Measurements from ENCODE around the gene SERAC1. TPM values are rescaled to one million over a fixed set of nuclear protein-coding genes. Genes with fewer than 3 reads are reported as not detected.

Gene SERAC1
- polyA plus RNA-seq, 1 of the 3 experiments (the other 2 are of a cell fraction): 5.6 TPM

DNA sequence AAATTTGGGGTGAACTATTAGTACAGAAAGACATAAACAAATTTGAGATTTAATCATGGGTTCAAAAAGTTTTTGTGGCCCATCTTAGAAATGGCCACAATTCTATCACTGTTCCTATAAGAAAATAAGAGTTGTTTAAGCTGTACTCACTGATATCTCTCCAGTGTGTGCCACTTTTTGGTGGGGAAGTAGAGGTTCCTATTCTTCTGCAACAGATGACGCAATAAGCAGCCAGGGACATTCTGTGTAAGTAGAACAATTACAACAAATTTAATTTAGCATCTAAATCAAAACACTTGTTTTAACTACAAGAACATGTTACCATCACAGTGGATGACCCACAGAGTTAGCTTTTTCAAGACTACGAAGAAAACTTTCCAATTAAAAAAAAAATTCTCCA lies 9.9 kb downstream of the SERAC1 start (continued):
- TF ChIP-seq, protein P1, sequence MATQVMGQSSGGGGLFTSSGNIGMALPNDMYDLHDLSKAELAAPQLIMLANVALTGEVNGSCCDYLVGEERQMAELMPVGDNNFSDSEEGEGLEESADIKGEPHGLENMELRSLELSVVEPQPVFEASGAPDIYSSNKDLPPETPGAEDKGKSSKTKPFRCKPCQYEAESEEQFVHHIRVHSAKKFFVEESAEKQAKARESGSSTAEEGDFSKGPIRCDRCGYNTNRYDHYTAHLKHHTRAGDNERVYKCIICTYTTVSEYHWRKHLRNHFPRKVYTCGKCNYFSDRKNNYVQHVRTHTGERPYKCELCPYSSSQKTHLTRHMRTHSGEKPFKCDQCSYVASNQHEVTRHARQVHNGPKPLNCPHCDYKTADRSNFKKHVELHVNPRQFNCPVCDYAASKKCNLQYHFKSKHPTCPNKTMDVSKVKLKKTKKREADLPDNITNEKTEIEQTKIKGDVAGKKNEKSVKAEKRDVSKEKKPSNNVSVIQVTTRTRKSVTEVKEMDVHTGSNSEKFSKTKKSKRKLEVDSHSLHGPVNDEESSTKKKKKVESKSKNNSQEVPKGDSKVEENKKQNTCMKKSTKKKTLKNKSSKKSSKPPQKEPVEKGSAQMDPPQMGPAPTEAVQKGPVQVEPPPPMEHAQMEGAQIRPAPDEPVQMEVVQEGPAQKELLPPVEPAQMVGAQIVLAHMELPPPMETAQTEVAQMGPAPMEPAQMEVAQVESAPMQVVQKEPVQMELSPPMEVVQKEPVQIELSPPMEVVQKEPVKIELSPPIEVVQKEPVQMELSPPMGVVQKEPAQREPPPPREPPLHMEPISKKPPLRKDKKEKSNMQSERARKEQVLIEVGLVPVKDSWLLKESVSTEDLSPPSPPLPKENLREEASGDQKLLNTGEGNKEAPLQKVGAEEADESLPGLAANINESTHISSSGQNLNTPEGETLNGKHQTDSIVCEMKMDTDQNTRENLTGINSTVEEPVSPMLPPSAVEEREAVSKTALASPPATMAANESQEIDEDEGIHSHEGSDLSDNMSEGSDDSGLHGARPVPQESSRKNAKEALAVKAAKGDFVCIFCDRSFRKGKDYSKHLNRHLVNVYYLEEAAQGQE (IDR thresholded peaks at IDR 0.05; ENCODE audit: low read depth, low read length): no peak
- TF ChIP-seq FOXJ3 (CRISPR knock-in tag; IDR thresholded peaks at IDR 0.05): no peak
- TF ChIP-seq FOSL2 (IDR thresholded peaks at IDR 0.05; ENCODE audit: borderline replicate concordance, low read depth): no peak

DNA sequence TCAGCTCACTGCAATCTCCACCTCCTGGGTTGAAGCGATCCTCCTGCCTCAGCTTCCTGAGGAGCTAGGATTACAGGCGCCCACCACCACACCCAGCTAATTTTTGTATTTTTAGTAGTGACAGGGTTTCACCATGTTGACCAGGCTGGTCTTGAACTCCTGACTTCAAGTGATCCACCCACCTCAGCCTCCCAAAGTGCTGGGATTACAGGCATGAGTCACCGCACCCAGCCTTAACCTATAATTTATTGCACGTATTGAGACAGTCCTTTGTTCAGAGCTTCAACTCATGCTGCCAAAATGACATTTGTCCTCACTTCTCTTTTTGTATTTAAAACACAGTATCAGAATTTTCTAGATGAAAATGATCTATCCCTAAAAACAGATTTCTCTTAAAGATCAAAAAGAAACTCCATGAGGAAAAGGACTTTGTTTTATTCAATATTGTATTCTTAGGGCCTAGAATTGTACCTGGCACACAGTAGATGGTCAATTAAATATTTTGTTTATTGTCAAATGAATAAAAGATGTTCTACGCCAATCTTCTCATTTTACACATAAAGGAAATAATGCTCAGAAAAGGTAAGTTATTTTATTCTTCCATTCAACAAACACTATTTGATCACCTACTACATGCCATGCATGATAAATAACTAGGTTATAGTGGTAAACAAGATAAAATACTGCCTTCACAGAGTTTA lies 10.8 kb downstream of the SERAC1 start:
- Histone ChIP-seq H3K4me3 (ENCODE audit: low read depth in 2 of 2, low read length in 1 of 2) (no peak overlapping the region), H3K4me1 (ENCODE audit: control insufficient read depth in 1 of 2, insufficient read depth in 2 of 2, low read depth in 1 of 2, low read length in 1 of 2) (peaks cover 0 to 9% of the 10 kb centered on the region in 2 experiments; a peak in 1 of 4 replicates), H3K9me2 (no peaks in the 10 kb centered on the region), H3K27ac (ENCODE audit: low read depth in 2 of 2, low read length in 1 of 2) (no peak overlapping the region), H3K9ac (no peak overlapping the region), H3K9me3 (no peaks in the 10 kb centered on the region), H3K79me2 (ENCODE audit: insufficient read depth) (peaks cover 26% of the 10 kb centered on the region; the same call in 1 of the 2 replicates), H4K20me1 (ENCODE audit: insufficient read depth) (no peaks in the 10 kb centered on the region), H3K36me3 (replicated peaks in 1 of 2; ENCODE audit: control insufficient read depth in 1 of 2, insufficient read depth in 2 of 2, low read length in 1 of 2) (peaks cover 12 to 29% of the 10 kb centered on the region in 2 experiments), H3F3A (replicated peaks; ENCODE audit: insufficient read depth) (peaks cover 22% of the 10 kb centered on the region), H2AFZ (ENCODE audit: low read depth) (no peak overlapping the region), H3K4me2 (no peak overlapping the region), H3K27me3 (ENCODE audit: insufficient read depth) (no peaks in the 10 kb centered on the region)
- DNase-seq: no peak
- TF ChIP-seq EP300 (IDR thresholded peaks at IDR 0.05; ENCODE audit: borderline replicate concordance in 1 of 2, low read depth in 1 of 2, low read length in 1 of 2) (no peak), SIN3A (IDR thresholded peaks at IDR 0.05; ENCODE audit: borderline replicate concordance, low read depth, low read length) (no peak), YY1 (IDR thresholded peaks at IDR 0.05; ENCODE audit: low read depth) (no peak), TCF12 (IDR thresholded peaks at IDR 0.05) (no peak), RXRA (IDR thresholded peaks at IDR 0.05; ENCODE audit: borderline replicate concordance, low read depth) (no peak), JUND (IDR thresholded peaks at IDR 0.05) (no peak), GATA2 (CRISPR knock-in tag; IDR thresholded peaks at IDR 0.05) (no peak), GABPA (IDR thresholded peaks at IDR 0.05; ENCODE audit: low read depth) (no peak), ELF1 (IDR thresholded peaks at IDR 0.05) (no peak), RCOR1 (IDR thresholded peaks at IDR 0.05; ENCODE audit: low read length) (no peak), MEF2A (IDR thresholded peaks at IDR 0.05; ENCODE audit: borderline replicate concordance, low read depth) (no peak)
- TF ChIP-seq, protein P2, sequence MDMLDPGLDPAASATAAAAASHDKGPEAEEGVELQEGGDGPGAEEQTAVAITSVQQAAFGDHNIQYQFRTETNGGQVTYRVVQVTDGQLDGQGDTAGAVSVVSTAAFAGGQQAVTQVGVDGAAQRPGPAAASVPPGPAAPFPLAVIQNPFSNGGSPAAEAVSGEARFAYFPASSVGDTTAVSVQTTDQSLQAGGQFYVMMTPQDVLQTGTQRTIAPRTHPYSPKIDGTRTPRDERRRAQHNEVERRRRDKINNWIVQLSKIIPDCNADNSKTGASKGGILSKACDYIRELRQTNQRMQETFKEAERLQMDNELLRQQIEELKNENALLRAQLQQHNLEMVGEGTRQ (IDR thresholded peaks at IDR 0.05; ENCODE audit: borderline replicate concordance, low read depth, low read length): no peak
- TF ChIP-seq, protein P3, sequence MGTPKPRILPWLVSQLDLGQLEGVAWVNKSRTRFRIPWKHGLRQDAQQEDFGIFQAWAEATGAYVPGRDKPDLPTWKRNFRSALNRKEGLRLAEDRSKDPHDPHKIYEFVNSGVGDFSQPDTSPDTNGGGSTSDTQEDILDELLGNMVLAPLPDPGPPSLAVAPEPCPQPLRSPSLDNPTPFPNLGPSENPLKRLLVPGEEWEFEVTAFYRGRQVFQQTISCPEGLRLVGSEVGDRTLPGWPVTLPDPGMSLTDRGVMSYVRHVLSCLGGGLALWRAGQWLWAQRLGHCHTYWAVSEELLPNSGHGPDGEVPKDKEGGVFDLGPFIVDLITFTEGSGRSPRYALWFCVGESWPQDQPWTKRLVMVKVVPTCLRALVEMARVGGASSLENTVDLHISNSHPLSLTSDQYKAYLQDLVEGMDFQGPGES (IDR thresholded peaks at IDR 0.05; ENCODE audit: low read depth, low read length): no peak
- TF ChIP-seq, protein P4, sequence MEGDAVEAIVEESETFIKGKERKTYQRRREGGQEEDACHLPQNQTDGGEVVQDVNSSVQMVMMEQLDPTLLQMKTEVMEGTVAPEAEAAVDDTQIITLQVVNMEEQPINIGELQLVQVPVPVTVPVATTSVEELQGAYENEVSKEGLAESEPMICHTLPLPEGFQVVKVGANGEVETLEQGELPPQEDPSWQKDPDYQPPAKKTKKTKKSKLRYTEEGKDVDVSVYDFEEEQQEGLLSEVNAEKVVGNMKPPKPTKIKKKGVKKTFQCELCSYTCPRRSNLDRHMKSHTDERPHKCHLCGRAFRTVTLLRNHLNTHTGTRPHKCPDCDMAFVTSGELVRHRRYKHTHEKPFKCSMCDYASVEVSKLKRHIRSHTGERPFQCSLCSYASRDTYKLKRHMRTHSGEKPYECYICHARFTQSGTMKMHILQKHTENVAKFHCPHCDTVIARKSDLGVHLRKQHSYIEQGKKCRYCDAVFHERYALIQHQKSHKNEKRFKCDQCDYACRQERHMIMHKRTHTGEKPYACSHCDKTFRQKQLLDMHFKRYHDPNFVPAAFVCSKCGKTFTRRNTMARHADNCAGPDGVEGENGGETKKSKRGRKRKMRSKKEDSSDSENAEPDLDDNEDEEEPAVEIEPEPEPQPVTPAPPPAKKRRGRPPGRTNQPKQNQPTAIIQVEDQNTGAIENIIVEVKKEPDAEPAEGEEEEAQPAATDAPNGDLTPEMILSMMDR (IDR thresholded peaks at IDR 0.05): no peak
- POLR2A ChIA-PET: no interaction called here
- 91% methylated on average over 5 of the region's 5 CpGs for WGBS (ENCODE audit: low lambda C conversion rate)
- CTCF ChIA-PET: interaction anchor here (2.1 kb wide), 1 partner anchor 9 kb away, joined by 8 read pairs; no protein-coding TSS in a partner anchor

All from SK-N-SH (cell line).